GM12864 (cell line): Measurements from ENCODE around the gene CHST9.
"Not testable (repeated sequence)": the region's sequence is repeated elsewhere in the genome, so short reads cannot be mapped to it uniquely, and the experiment has no call there.

Source experiments
- DNase-seq: peaks from one replicate; pipeline ENCODE4 v3.0.0-alpha.2; 2011; ENCODE audit warnings: low read depth
- H3K4me3 ChIP-seq: 2 replicates; pipeline ENCODE4 v1.5.1; 2011; ENCODE audit warnings: mild to moderate bottlenecking, low read depth, low read length, control low read depth
- CTCF ChIP-seq: IDR thresholded peaks from 2 replicates; pipeline ENCODE4 v1.5.1; 2011; ENCODE audit warnings: low read depth, mild to moderate bottlenecking, moderate library complexity, low read length, control low read depth, inconsistent platforms; ENCODE audit errors: missing control alignments

CHST9 gene

GRCh38 chr18:26948703-26949102 lies 236.4 kb downstream of the CHST9 start:
- no peak for DNase-seq
- no peak for TF ChIP-seq CTCF
- no peak overlapping the region for H3K4me3 ChIP-seq

GRCh38 chr18:26943906-26944305 lies 241.2 kb downstream of the CHST9 start:
- no peak overlapping the region for H3K4me3 ChIP-seq
- DNase-seq = no peak
- TF ChIP-seq CTCF = no peak

- H3K4me3 ChIP-seq = no peak overlapping the region
- no peak for DNase-seq
- TF ChIP-seq CTCF = no peak
Observed at GRCh38 chr18:26941584-26941983, 243.5 kb downstream of the CHST9 start.

- no peak for DNase-seq
- no peak for TF ChIP-seq CTCF
- no peak overlapping the region for H3K4me3 ChIP-seq
Observed at GRCh38 chr18:26940744-26941398, 244.2 kb downstream of the CHST9 start.

GRCh38 chr18:26931659-26932058 lies 253.4 kb downstream of the CHST9 start:
- H3K4me3 ChIP-seq = no peak overlapping the region
- no peak for DNase-seq
- no peak for TF ChIP-seq CTCF

GRCh38 chr18:26930630-26931029 lies 254.5 kb downstream of the CHST9 start:
- no peak for TF ChIP-seq CTCF
- H3K4me3 ChIP-seq = no peak overlapping the region
- no peak for DNase-seq

GRCh38 chr18:26928670-26929313 lies 256.3 kb downstream of the CHST9 start:
- H3K4me3 ChIP-seq = no peak overlapping the region
- DNase-seq = no peak
- TF ChIP-seq CTCF = no peak

GRCh38 chr18:26927822-26928221 lies 257.3 kb downstream of the CHST9 start:
- DNase-seq, H3K4me3 ChIP-seq: not testable (repeated sequence)
